Activated T-helper 2 cell treated with anti-CD3 and anti-CD28 coated beads, Interferon-gamma antibody, Interleukin-2, Interleukin-4, amounts not matched to agents 10 μg/mL and 5 μg/mL and 100 μg/mL, durations not matched to agents 14 hours and 24 hours and 36 hours (primary cell): ENCODE results near the gene CYP2B6. TPM values are rescaled to one million over a fixed set of nuclear protein-coding genes. Genes with fewer than 3 reads are reported as not detected.
"Not testable (repeated sequence)": the region's sequence is repeated elsewhere in the genome, so short reads cannot be mapped to it uniquely, and the experiment has no call there.

Source experiments
- DNase-seq: peaks from one replicate; pipeline ENCODE4 v3.0.0; 2021; ENCODE audit warnings: low spot score
- H3K27ac Mint-ChIP-seq: one replicate; pipeline ENCODE4 v1.8.0; 2021; ENCODE audit warnings: mixed read lengths
- H3K27me3 Mint-ChIP-seq: one replicate; pipeline ENCODE4 v1.8.0; 2021; ENCODE audit warnings: low read depth, mixed read lengths
- H3K36me3 Mint-ChIP-seq: one replicate; pipeline ENCODE4 v1.8.0; 2021; ENCODE audit warnings: low read depth, mixed read lengths
- H3K4me1 Mint-ChIP-seq: one replicate; pipeline ENCODE4 v1.8.0; 2021; ENCODE audit warnings: low read depth, mixed read lengths
- H3K4me3 Mint-ChIP-seq: one replicate; pipeline ENCODE4 v1.8.0; 2021; ENCODE audit warnings: low read depth, mild to moderate bottlenecking, moderate library complexity, mixed read lengths
- H3K9me3 Mint-ChIP-seq: one replicate; pipeline ENCODE4 v1.8.0; 2021; ENCODE audit warnings: mixed read lengths
- intact Hi-C: fragments of 100-400 bp; cut with micrococcal nuclease; formaldehyde crosslinking; loops from one replicate; pipeline ENCODE4 v1.15.1; 2023
- total RNA-seq: library from RNA; stranded (reverse); gene quantifications from 2 replicates; pipeline ENCODE4 v1.2.3, GENCODE V29; 2022

CYP2B6 gene
- total RNA-seq, result not detected in 2 replicates

DNA sequence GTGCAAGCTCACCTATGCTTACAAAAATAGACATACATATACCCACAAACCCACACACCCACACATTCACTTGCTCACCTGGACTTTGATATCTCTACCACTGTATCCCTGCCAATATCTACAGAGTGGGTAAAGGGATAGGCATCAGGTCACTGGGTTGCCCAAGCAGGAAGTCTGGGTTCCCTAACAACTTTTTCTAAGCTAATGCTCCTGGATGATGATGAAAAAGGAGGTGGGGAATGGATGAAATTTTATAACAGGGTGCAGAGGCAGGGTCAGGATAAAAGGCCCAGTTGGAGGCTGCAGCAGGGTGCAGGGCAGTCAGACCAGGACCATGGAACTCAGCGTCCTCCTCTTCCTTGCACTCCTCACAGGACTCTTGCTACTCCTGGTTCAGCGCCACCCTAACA lies at the start of gene CYP2B6:
Gene CYP2B6, plus strand, starts transcription at position 311 of the 410 bp plus-strand sequence. Its CDS starts 24 bp downstream, at position 335.
- intact Hi-C loops, result no loop called here
- peaks cover 8% of the 10 kb centered on the region for H3K27me3 Mint-ChIP-seq
- H3K4me1 Mint-ChIP-seq, result no peaks in the 10 kb centered on the region
- no peak for DNase-seq
- H3K9me3 Mint-ChIP-seq, result no peaks in the 10 kb centered on the region
- no peak within 1 kb of the TSS for H3K27ac Mint-ChIP-seq
- H3K36me3 Mint-ChIP-seq, result no peaks in the 10 kb centered on the region
- no peak within 1 kb of the TSS for H3K4me3 Mint-ChIP-seq

DNA sequence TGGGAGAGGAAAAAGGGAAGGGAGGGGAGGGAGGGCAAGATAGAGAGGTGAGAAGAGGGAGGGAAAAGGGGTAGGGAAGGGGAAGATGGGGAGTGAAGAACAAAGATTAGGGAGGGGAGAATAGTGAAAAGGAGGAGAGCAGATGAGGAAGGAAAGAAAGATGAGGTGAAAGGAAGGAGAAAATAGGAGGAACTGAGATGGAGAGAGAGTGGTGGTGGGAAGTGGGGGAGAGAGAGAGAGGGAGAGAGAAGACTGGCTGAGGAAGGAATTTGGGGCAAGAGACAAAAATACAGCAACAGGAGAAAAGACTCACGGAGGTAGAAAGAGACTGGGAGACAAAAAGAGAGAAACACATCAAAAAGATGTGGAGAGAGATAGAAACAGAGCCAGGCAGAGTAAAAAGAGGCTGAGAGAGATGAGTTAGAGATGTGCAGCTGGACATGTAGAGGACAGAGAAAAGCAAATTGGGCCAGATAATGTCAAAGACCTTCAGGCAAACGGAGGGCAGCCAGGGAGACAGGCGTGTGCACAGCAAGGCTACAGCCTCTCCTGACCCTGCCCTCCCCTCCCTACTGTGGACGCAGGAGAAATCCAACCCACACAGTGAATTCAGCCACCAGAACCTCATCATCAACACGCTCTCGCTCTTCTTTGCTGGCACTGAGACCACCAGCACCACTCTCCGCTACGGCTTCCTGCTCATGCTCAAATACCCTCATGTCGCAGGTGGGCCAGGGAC lies 49.4 kb upstream of the CYP2B6 start:
- no peaks in the 10 kb centered on the region for H3K4me1 Mint-ChIP-seq
- no peak overlapping the region for H3K27ac Mint-ChIP-seq
- intact Hi-C loops, result no loop called here
- H3K9me3 Mint-ChIP-seq, result no peaks in the 10 kb centered on the region
- H3K27me3 Mint-ChIP-seq, result peaks cover 18% of the 10 kb centered on the region
- no peaks in the 10 kb centered on the region for H3K36me3 Mint-ChIP-seq
- DNase-seq, result no peak
- no peak overlapping the region for H3K4me3 Mint-ChIP-seq

DNA sequence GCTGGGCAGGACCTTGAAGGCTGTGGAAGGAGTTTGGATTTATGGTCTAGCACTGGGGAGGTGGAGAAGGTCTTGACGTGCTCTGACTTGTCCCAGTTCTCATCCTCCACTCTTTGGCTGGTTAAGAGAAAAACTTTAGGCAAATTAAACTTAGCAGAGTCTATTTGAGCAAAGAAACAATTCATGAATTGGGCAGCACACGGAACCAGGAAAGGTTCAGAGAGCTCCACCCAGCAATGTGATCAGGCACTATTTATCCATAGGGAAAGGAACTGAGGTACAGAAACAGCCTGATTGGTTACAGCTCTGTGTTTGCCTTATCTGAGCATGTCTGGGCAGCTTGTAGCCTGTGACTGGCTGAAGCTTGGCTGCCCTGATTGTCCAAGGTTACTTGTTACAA lies 45.4 kb upstream of the CYP2B6 start:
- intact Hi-C loops, result no loop called here
- Mint-ChIP-seq H3K4me3 (no peak overlapping the region), H3K9me3 (peaks cover 4% of the 10 kb centered on the region), H3K4me1 (no peaks in the 10 kb centered on the region), H3K27ac (no peak overlapping the region), H3K36me3 (no peaks in the 10 kb centered on the region), H3K27me3 (peaks cover 14% of the 10 kb centered on the region)
- DNase-seq, result no peak

DNA sequence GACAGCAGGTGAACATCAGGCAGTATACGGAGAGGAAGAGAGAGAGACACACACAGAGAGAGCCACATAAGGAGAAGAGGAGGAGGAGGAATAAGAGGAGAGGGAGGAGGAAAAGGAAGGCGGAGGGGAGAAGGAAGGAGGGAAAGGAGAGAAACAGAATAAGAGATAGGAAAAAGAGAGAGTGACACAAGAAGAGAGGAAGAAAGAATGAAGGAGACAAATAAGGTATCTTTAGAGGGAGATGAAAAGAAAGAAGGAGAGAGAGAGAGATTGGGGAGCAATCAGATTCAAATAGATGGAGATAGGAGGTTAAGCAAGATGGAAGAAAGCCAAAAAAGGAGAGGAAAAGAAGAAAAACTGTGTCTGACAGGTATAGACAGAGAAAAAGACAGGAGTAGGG lies 44.0 kb upstream of the CYP2B6 start:
- Mint-ChIP-seq H3K36me3 (no peaks in the 10 kb centered on the region), H3K4me1 (no peaks in the 10 kb centered on the region), H3K27me3 (peaks cover 14% of the 10 kb centered on the region), H3K9me3 (peaks cover 4% of the 10 kb centered on the region), H3K4me3 (no peak overlapping the region), H3K27ac (no peak overlapping the region)
- DNase-seq, result no peak
- intact Hi-C loops, result no loop called here

DNA sequence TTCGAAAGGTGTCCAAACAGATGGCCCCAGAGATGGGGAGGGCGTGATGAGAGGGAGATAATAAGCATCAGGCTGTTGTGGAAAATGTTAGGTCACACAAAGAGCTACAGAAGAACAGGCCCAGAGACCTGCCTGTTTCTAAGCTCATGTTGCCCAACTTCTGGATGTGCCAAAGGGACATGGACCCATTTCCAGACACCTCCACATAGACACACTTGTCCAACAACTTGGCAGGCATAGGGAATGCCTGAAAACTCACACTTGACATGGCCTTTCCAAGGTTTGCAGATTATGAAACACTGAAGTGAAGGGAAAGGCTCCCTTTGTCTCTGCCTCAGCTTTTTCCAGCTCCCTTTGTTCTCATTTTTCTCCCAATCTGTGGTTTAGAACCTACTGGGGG lies 43.5 kb upstream of the CYP2B6 start:
- H3K4me1 Mint-ChIP-seq, result no peaks in the 10 kb centered on the region
- no peak for DNase-seq
- H3K27me3 Mint-ChIP-seq, result peaks cover 14% of the 10 kb centered on the region
- no peak overlapping the region for H3K27ac Mint-ChIP-seq
- H3K36me3 Mint-ChIP-seq, result no peaks in the 10 kb centered on the region
- no peak overlapping the region for H3K4me3 Mint-ChIP-seq
- intact Hi-C loops, result no loop called here
- H3K9me3 Mint-ChIP-seq, result peaks cover 6% of the 10 kb centered on the region

DNA sequence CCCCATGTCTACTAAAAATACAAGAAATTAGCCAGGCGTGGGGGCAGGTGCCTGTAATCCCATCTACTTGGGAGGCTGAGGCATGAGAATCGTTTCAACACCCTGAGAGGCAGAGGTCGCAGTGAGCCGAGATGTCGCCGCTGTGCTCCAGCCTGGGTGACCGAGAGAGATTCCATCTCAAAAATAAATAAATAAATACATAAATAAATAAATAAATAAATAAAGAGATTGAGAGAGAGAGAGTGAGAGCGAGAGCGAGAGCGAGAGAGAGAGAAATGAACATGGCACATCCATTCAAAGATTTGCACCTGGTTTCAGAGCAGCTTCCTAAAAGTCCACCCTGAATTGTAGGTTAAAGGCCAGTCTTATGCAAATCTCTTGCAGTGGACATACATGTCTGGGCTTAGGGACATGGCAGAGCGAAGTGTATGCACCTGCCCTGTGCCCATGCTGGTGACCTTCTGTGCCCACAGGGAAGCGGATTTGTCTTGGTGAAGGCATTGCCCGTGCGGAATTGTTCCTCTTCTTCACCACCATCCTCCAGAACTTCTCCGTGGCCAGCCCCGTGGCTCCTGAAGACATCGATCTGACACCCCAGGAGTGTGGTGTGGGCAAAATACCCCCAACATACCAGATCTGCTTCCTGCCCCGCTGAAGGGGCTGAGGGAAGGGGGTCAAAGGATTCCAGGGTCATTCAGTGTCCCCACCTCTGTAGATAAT lies 42.3 kb upstream of the CYP2B6 start:
- Mint-ChIP-seq H3K9me3 (peaks cover 18% of the 10 kb centered on the region), H3K27me3 (peaks cover 14% of the 10 kb centered on the region), H3K4me3 (no peak overlapping the region), H3K4me1 (no peaks in the 10 kb centered on the region), H3K36me3 (no peaks in the 10 kb centered on the region), H3K27ac (no peak overlapping the region)
- intact Hi-C loops, result no loop called here
- DNase-seq, result no peak

DNA sequence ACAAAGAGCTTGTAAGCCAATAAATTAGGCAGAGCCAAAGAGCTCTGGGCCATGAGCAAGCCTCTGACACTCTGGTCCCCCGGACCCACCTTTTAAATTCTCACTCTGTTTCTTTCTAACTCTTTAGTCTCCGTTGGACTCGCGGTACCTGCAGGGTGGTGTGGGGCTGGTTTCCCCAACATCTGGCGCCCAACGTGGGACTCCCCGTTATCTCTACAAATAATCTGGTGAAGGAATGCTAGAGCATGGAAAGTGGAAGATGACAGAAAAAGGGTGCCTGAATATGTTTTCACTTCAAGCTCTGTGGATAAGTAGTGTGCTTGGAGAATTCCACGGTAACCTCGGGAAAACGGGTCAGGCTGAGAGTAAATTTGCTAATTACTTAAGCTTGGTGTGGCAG lies 36.5 kb upstream of the CYP2B6 start:
- Mint-ChIP-seq H3K4me3 (no peak overlapping the region), H3K27ac (no peak overlapping the region), H3K36me3 (no peaks in the 10 kb centered on the region), H3K27me3 (peaks cover 6% of the 10 kb centered on the region), H3K9me3 (peaks cover 37% of the 10 kb centered on the region), H3K4me1 (no peaks in the 10 kb centered on the region)
- intact Hi-C loops, result no loop called here
- no peak for DNase-seq

DNA sequence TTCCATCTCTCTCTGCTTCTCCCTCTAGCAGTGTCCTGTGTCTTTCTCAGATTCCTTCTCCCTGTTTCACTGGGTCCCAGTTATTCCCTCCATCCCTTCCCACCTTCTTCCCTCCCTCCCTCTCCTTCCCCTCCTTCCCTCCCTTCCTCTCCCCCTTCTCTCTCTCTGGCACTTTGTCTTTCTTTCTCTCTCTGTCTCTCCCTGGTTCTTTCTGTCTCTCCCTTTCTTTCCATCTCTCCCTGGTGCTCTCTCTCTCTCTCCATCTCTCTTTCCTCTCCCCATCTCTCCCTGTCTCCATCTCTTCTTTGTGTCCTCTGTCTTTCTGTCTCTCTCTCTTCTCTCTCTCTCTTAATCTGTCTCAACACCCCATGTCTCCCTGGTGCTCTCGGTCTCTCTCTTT lies 31.7 kb upstream of the CYP2B6 start:
- no peak overlapping the region for H3K27ac Mint-ChIP-seq
- H3K4me1 Mint-ChIP-seq, result no peaks in the 10 kb centered on the region

DNA sequence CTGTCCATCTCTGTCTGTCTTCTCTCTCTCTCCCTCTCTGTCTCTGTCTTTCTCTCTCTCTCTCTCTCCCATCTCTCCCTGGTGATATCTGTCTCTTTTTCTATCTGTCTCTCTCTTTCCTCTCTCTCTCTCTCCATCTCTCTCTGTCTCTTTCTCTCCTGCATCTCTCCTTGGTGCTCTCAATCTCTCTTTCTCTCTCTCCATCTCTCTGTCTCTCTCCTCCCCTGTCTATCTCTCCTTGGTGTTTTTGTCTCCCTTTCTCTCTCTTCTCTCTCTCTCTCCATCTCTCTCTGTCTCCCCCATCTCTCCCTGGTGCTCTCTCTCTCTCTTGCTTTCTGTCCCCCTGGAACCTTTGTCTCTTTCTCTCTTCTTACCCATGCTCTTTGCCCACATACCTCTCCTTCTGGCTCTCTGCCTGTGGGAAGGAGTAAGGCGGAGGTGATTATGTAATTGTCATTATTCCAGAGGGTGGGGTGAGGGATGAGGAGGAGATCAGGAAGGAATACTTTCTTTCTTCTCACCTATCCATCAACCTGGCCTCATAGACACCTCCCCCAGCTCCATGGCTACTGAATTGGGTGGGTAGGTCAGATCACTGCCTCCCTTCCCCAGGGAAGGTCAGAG lies 30.9 kb upstream of the CYP2B6 start:
- Mint-ChIP-seq H3K27me3 (peaks cover 21% of the 10 kb centered on the region), H3K4me1 (no peaks in the 10 kb centered on the region), H3K27ac (no peak overlapping the region), H3K36me3 (no peaks in the 10 kb centered on the region), H3K4me3 (no peak overlapping the region), H3K9me3 (peaks cover 4% of the 10 kb centered on the region)
- intact Hi-C loops, result no loop called here
- no peak for DNase-seq

More for the DNA sequence above, 31.7 kb upstream of the CYP2B6 start:
- intact Hi-C loops, result no loop called here
- peaks cover 13% of the 10 kb centered on the region for H3K9me3 Mint-ChIP-seq
- no peak overlapping the region for H3K4me3 Mint-ChIP-seq
- H3K36me3 Mint-ChIP-seq, result no peaks in the 10 kb centered on the region
- H3K27me3 Mint-ChIP-seq, result peaks cover 20% of the 10 kb centered on the region
- no peak for DNase-seq

DNA sequence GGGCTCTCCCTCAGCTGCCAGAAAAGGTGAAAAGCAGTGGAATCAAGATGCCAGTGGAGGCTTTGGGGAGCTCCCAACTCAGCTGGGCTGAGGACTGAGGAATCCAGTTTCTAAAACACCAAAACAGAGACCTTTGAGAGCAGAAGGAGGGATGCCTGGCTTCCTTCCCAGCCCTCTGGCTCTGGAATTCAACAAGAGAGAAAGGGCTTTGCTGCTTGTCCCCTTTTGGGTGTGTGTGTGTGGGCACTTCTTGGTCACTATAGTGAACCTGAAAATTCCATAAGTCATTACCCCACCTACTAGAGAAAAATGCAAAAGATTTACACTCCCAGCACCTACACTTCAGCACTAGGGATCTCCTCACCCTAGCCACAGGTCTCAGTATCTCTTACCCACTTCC lies 30.3 kb upstream of the CYP2B6 start:
- Mint-ChIP-seq H3K27ac (no peak overlapping the region), H3K4me1 (no peaks in the 10 kb centered on the region), H3K4me3 (no peak overlapping the region), H3K9me3 (peaks cover 4% of the 10 kb centered on the region), H3K27me3 (peaks cover 21% of the 10 kb centered on the region), H3K36me3 (no peaks in the 10 kb centered on the region)
- no peak for DNase-seq
- intact Hi-C loops, result no loop called here

DNA sequence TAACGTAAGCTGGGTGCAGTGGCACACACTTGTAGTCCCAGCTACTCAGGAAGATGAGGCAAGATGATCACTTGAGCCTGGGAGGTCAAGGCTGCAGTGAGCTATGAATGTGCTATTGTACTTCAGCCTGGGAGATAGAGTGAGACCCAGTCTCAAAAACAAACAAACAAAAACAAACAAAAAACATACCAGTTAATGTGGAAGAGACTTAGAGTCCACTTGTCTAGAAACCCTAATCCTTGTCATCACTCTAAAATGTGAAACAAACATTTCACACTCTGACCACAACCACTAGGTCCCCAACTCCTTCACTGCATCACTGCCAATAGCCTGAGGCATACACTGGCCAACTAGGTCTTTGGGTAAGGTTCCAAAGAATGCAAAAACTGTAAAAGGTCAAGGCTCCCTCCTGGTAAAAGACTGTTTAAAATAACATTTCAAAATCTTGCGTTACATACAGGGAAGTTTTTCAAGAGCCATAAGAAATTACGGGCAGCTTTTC lies 28.6 kb upstream of the CYP2B6 start:
- no peaks in the 10 kb centered on the region for H3K4me1 Mint-ChIP-seq
- no peak for DNase-seq
- H3K9me3 Mint-ChIP-seq, result peaks cover 2% of the 10 kb centered on the region
- no peaks in the 10 kb centered on the region for H3K36me3 Mint-ChIP-seq
- no peak overlapping the region for H3K4me3 Mint-ChIP-seq
- peaks cover 22% of the 10 kb centered on the region for H3K27me3 Mint-ChIP-seq
- intact Hi-C loops, result no loop called here
- H3K27ac Mint-ChIP-seq, result no peak overlapping the region

DNA sequence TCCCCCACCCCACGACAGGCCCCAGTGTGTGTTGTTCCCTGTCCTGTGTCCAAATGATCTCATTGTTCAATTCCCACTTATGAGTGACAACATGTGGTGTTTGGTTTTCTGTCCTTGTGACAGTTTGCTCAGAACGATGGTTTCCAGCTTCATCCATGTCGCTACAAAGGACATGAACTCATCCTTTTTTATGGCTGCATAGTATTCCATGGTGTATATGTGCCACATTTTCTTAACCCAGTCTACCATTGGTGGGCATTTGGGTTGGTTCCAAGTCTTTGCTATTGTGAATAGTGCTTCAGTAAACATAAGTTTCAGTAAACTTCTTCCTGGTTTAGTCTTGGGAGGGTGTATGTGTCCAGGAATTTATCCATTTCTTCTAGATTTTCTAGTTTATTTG lies 26.7 kb upstream of the CYP2B6 start:
- DNase-seq, H3K27ac Mint-ChIP-seq, H3K9me3 Mint-ChIP-seq, H3K36me3 Mint-ChIP-seq, H3K4me3 Mint-ChIP-seq, intact Hi-C loops, H3K4me1 Mint-ChIP-seq: not testable (repeated sequence)
- peaks cover 26% of the 10 kb centered on the region for H3K27me3 Mint-ChIP-seq

DNA sequence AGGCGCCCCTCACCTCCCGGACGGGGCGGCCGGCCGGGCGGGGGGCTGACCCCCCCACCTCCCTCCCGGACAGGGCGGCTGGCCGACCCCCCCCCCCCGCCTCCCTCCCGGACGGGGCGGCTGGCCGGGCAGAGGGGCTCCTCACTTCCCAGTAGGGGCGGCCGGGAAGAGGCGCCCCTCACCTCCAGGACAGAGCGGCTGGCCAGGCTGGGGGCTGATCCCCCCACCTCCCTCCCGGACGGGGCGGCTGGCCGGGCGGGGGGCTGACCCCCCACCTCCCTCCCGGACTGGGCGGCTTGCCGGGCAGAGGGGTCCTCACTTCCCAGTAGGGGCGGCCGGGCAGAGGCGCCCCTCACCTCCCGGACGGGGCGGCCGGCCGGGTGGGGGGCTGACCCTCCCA lies 25.7 kb upstream of the CYP2B6 start:
- H3K4me3 Mint-ChIP-seq, DNase-seq, H3K9me3 Mint-ChIP-seq, H3K36me3 Mint-ChIP-seq, H3K27ac Mint-ChIP-seq, intact Hi-C loops: not testable (repeated sequence)
- Mint-ChIP-seq H3K4me1 (peaks cover 18% of the 10 kb centered on the region), H3K27me3 (peaks cover 26% of the 10 kb centered on the region)
